ENCODE measurements around the gene ENPP3.

DNA sequence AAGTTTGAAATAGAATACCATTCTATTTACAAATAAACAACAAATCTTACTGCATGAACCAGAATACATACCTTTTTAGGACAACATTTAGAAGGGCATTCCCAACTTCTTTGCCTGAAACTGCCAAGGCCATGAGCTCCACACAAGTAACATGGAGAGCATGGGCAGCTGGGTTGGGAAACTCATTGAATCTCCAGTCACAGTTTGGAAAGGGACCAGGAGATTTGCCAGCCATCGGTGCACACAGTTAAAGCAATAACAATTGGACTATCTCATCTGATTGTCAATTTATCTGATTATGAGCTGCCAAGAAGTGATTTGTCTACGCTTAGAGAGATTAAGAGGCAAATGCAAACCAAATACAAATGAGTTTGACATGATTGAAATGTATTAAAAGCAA is 44.2 kb upstream of the ENPP3 start:
- TF ChIP-seq ZNF384 (IDR thresholded peaks at IDR 0.05) = no peak
- TF ChIP-seq SUZ12 (IDR thresholded peaks at IDR 0.05) = no peak
- no peak for TF ChIP-seq L3MBTL2 (conservative IDR thresholded peaks at IDR 0.05)
- no peak for TF ChIP-seq ARNT (IDR thresholded peaks at IDR 0.05)
- no peak for TF ChIP-seq SP1 (IDR thresholded peaks at IDR 0.05)
- TF ChIP-seq BHLHE40 (IDR thresholded peaks at IDR 0.05; ENCODE audit: borderline replicate concordance) = no peak
- no peak for TF ChIP-seq NFRKB (IDR thresholded peaks at IDR 0.05)
- no peak for TF ChIP-seq FOXM1 (IDR thresholded peaks at IDR 0.05; ENCODE audit: borderline replicate concordance)
- no peak for TF ChIP-seq HDGF (IDR thresholded peaks at IDR 0.05; ENCODE audit: borderline replicate concordance)
- TF ChIP-seq ELF4 (IDR thresholded peaks at IDR 0.05) = no peak
- no peak for TF ChIP-seq TARDBP (IDR thresholded peaks at IDR 0.05)
- no peak for TF ChIP-seq FOXA1 (IDR thresholded peaks at IDR 0.05)
- TF ChIP-seq FOXK2 (IDR thresholded peaks at IDR 0.05) = no peak

All from HEK293T (cell line).